ENCODE measurements around the gene HSD11B1.

HSD11B1 gene

GRCh38 chr1:209662879-209663327 is 41.7 kb upstream of the HSD11B1 start:
- no peak overlapping the region for H3K27ac ChIP-seq
- H3K4me3 ChIP-seq = no peak overlapping the region
- TF ChIP-seq, protein P1, sequence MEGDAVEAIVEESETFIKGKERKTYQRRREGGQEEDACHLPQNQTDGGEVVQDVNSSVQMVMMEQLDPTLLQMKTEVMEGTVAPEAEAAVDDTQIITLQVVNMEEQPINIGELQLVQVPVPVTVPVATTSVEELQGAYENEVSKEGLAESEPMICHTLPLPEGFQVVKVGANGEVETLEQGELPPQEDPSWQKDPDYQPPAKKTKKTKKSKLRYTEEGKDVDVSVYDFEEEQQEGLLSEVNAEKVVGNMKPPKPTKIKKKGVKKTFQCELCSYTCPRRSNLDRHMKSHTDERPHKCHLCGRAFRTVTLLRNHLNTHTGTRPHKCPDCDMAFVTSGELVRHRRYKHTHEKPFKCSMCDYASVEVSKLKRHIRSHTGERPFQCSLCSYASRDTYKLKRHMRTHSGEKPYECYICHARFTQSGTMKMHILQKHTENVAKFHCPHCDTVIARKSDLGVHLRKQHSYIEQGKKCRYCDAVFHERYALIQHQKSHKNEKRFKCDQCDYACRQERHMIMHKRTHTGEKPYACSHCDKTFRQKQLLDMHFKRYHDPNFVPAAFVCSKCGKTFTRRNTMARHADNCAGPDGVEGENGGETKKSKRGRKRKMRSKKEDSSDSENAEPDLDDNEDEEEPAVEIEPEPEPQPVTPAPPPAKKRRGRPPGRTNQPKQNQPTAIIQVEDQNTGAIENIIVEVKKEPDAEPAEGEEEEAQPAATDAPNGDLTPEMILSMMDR (IDR thresholded peaks at IDR 0.05) = no peak
- DNase-seq (ENCODE audit: low spot score) = no peak

GRCh38 chr1:209667103-209667502 is 37.5 kb upstream of the HSD11B1 start:
- Histone ChIP-seq H3K27ac (no peak overlapping the region), H3K4me3 (no peak overlapping the region)
- TF ChIP-seq, protein P1 (IDR thresholded peaks at IDR 0.05) = no peak
- no peak for DNase-seq (ENCODE audit: low spot score)

DNA sequence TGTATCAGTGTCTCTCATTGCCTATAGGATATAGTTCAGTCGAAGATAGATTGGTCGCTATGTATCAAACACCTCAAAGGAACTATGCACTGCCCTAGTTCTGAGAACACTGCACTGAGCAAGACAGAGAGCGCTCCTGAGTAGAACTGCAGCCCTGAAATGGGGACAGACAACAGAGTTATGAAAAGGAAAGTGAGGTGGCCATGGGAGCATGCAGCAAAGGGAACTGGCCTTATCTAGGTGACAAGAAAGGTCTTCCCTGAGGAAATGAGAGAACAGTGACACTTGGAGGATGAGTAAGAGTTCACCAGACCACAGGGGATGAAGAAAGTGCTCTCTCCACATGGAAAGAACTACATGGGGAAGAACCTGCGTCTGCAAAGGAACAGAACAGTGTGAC is 36.9 kb upstream of the HSD11B1 start:
- H3K27ac ChIP-seq = no peak overlapping the region
- no peak for DNase-seq (ENCODE audit: low spot score)
- TF ChIP-seq, protein P1 (IDR thresholded peaks at IDR 0.05) = no peak
- no peak overlapping the region for H3K4me3 ChIP-seq

DNA sequence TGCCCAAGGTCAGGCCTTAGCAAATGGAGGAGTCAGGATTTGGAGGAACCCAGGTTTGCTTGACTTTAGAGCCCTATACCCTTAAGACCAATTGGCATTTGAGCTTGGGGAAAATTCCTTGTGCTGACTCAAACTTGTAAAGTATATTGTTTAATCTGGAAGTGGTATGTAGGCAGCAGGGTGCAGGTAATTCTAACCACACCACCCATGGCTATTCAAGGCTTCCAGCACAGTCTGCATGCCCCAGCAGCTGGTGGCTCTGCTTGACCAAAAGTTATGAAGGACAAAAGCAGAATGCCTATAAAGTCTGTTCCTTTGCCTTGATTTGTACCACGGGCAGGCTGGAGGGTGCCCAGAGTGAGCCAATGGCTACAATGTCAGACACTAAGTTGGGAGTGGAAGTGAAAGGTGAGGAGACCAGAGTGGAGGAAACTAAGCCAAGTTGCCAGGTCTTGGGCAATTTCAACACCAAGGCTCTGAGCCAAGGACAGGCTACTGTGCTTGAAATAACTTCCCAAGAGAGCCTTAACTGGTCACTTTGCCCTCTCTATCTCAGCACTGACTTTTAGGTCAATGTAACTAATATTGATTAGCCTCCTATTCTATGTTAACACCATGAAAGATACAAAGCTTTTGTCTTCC is 34.1 kb upstream of the HSD11B1 start:
- no peak for DNase-seq (ENCODE audit: low spot score)
- no peak overlapping the region for H3K4me3 ChIP-seq
- TF ChIP-seq, protein P1 (IDR thresholded peaks at IDR 0.05) = no peak
- no peak overlapping the region for H3K27ac ChIP-seq

DNA sequence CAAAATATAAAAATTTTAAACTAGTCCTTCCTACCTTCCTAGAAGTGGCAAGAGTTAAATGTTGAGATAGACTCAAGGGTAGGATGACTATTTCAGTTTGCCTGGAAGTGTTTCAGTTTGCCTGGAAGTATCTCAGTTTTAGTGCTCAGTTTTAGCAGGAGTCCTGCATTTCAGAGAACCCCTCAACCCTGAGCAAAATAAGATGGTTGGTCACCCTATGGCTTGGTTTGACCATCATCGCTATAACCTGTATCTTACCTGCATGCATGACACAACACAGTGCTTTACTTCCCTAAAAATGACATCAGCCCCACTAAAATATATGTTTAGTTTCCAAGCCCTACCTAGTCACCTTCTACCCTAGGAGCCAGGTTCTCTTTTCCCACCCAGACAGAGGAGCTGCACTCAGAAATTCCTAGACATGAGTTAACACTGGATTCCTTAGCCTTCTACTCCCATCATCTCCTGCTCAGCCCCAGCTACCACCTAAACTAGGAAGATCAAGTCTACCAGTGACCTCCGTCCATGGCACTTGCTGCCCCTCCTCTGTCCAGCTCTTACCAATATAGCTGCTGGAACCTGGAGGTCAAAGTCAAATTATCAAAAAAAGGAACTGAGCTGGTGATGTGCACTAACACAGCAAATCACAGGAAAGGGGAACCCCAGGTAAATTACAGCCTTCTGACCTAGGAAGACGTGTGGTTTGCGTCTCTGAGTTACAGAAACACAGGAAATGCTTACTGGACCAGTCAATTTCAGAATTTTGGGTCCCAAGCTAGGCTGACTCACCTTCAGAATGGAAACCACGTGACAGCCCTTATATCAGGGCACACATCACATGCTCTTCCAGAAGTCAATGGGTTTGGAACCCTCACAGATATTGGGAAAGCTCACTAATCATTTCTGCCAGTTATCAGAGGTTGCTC is 31.7 kb upstream of the HSD11B1 start:
- Histone ChIP-seq H3K4me3 (no peak overlapping the region), H3K27ac (peak overlapping the region in 1 of 2 donors; percentile 32)
- no peak for DNase-seq (ENCODE audit: low spot score)
- TF ChIP-seq, protein P1 (IDR thresholded peaks at IDR 0.05) = no peak

DNA sequence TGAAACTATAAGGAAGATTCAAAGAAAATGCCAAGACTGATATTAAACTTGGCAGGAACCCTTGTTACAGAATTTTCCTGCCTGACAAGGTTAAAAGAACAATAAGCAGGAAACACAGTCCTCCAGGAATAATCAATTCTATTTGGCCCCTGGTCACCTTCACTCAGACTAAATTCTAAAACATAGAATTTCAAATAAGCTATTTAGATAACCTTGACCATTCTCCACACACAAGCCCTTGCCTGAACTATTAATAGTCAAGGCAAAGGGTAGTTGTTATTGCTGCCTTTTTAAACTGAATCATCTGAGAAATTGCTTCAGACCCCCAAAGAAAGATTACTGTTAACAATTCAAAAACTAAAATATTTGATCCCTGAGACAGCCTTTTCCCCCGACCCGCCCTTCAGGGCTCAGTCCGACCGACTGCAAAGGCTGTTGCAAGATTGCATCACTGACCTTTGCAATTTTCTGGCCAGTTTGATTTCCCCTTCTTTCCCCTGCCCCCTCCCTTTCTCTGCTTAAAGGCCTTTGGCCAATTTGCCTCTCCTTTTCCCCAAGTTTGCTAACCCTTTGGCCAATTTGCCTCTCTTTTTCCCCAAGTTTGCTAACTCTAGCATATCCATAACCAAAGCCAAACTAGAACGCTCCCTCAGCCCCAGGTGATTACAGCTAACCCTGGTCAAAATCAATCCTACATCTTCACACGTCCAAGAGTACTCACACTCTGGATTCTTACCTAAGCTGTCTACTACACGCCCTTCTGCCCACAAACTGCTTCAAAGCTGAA is 30.8 kb upstream of the HSD11B1 start:
- Histone ChIP-seq H3K27ac (peak overlapping the region in 1 of 2 donors; percentile 32), H3K4me3 (no peak overlapping the region)
- TF ChIP-seq, protein P1 (IDR thresholded peaks at IDR 0.05) = no peak
- no peak for DNase-seq (ENCODE audit: low spot score)
